Activated T-cell treated with anti-CD3 and anti-CD28 coated beads, Interleukin-2, amount 50 U/mL, for 1 hour (primary cell): ENCODE results near the gene STX7.

Experiments
- DNase-seq: peaks from one replicate; pipeline ENCODE4 v3.0.0-alpha.2; 2020

The STX7 gene

DNA sequence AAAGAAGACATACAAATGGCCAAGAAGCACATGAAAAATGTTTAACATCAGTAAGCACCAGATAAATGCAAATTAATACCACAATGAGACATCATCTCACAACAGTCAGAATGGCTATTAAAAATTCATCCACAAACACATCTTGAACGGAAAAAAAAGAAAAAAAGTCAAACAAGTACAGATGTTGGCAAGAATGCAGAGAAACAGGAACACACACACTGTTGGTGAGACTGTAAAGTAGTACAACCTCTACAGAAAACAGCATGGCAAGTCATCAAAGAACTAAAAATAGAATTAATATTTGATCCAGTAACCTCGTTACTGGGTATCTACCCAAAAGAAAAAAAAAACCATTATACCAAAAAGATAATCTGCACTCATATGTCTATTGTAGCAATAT, 6.5 kb downstream of the STX7 start:
- DNase-seq: no peak

DNA sequence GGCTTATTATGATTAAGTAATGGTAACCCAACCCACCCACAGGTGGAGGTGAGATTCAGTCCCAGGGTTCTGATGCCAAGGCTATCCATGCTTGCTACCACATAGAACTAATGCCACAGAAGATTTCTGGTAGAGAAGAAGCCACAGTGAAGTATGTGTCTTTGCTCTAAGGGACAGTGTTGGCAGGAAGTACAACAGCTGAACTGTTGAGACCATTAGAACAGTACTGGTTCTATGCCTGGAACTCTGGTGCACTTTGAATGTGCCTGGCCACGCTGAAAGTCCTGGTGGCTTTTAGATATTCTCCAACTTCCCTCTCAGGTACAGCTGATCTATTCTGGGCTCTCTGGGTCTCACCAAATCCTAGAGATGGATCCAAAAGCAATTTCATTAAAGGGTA, 7.8 kb downstream of the STX7 start:
- DNase-seq: no peak

DNA sequence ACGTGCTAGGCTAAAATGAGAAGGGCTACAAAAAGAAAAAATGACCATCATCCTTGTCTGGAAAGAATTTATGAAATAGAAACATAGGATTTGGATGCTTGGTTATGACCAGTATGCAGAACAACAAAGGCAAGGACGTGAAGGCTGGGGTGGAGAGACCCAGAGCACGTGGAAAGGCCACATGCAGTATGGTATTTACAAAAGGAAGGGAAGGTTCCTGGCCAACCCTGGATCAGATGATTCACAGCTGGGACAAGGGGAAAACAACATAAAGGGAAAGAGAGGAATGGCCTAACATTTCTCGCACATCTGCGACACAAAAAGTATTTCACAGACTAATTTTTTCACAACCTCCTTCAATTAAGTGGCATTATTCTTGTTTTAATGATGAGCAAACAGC, 8.2 kb downstream of the STX7 start:
- no peak for DNase-seq

DNA sequence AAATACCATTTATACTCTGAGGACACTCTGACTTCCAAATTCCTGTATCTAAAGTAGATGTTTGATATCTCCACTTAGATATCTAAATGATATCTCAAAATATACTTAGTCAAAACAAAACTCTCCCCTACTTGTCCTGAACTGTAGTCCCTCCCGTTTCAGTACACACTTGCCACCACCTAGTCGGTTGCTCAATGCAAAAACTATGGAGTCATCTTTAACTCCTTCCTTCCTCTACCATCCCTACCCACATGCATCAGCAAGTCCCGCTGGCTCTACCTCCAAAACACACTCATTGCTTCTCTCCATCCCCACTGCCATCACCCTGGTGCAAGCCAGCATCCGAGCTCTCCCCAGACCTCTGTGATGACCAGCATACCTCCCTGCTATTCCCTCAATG, 13.2 kb downstream of the STX7 start:
- no peak for DNase-seq

DNA sequence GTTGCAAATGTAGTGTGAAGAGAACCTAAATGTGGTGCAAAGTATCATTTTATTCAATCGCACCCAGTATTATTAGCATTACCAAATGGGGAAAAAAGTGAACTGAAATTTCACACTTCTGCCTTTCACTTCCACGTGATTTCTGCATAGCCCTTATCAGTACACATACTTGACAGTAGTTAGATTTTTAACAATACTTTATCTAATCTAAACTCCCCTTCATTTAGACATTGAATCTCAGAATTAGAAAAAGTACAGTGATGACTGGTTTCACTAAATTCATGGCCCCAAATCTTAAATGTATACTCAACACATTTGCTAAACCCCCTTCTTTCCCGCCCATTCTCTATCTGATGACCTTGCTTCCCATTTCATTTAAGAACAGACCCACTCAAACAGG, 14.3 kb downstream of the STX7 start:
- no peak for DNase-seq

DNA sequence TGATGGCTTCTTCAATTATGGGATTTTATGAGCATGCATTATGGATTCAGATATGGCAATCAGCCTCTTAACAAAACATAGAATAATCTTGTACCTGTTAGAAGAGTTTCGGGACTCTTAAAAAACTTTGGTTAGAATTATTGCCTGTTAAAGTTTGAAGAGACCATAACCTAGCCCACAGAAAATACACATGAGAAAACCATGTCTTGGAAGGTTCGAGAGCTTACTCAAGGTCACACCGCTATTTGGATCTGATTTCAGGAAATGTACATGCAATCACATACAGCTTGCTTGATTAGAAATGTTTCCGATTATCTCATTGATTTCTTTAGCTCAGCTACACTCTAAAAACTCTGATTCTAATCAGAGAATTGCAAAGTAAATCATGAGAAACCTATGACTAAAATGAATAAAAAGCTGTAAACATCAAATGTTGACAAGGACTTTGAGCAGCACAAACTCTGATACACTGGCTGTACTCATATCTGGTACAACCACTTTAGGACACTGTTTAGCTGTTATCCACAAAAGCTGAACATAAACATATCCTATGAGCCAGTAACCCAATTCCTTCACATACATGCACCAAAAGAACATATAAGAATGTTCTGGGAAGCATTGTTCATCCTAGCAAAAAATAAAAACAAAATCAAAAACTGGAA, 16.3 kb downstream of the STX7 start:
- no peak for DNase-seq

DNA sequence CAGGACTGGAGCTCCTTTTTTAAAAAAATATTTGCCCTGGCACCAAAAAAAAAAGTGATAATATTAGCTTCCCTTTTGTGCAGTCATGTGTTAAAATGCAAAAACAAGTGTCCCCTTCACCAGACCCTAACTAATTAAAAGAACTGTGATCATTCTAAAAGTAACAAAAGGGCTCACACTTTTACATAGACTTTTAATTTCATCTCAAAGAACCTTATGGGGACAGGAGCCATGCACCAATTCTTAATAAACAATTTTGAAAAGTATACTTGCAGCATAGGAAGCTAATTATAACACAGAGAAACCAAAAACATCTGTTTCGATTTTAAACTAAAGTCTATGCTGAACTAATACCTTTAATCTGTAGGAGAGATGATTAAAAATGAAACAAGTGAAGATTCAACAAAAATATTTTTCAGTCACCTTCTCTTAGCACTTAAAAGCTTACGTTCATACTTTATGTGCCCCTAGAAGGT, 17.3 kb downstream of the STX7 start:
- no peak for DNase-seq

DNA sequence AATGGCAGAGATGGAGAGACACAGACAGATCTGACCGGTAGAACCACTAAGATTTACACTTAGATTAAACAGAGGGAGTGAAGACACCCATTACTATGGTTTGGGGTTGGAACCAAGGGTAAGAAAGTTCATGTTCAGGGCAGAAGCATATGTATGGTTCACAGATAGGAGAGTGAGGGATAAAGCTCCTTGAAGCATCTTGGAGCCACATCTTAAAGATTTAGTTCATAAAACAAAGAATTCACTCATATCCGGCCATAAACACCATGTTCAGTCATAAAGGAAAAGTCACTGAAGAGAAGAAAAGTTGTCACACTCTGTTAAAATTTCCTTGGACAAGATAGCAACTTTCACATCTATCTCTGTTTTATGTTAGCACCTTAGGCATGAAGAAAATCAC, 18.0 kb downstream of the STX7 start:
- no peak for DNase-seq

DNA sequence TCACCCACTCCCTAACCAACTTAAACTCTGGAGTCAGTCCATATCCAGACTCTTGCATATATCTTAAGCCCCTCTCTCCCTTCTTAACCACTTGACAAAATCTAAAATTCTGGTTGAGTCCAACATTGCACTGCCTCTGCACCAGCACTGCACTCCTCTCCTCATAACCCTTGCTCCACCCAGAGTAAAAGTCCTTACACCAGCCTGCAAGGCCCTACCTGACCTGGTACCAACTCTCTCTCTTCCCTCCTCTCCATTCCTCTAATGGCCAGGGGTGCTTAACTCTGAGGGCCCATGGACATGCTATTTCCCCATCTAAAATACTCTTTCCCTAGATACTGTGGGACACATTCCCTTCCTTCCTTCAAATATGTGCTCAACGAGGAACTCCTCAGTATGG, 21.0 kb downstream of the STX7 start:
- DNase-seq: no peak

DNA sequence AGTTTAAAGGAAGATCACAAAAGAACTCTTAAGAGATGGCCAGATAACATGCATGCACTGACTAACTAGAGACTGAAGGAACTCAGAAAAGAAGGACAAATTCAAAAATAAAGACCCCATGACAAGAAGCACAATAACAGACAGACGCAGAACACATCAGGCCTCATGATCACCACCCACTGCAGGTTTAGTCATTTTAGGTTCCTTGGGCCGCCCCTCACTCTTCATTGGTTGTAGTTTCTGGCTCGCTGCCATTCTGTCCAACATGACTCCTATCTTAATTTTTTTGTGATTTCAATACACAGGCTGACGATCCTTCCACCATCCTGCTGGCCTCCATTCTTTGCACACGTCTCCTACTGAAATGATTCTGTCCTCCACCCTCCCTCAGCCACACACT, 21.6 kb downstream of the STX7 start:
- DNase-seq: no peak

DNA sequence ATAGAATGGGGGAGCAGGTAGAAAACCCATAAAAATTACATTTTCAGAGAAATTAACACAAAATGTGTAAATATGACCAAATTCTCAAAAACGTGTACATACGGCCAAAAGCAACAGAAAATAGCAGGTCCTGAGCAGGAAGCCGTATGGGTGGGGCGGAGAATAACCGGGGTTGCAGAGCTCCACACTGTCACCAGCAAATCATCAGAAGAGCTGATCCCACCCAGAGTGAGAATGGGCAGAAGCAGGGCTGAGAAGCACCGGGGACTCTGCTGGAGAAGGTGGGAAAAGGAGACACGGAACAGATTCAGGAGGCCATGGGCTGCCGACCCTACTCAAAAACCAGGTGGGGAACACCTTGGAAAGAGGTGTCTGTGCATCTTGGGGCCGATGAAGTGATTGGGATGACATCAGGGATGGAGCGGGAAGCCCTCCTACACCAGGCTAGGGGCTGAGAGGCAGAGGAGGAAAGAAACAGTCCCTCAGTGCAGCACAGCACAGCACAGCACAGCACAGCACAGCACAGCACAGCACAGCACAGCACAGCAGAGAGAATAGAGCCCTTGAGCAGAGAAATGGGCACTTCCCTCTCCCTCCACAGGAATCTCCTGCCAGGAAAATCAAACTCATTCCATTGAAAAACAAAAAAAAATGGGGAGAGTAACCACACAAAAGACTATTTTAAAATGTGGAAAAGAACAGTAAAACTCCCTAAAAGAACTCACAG, 22.3 kb downstream of the STX7 start:
- no peak for DNase-seq

DNA sequence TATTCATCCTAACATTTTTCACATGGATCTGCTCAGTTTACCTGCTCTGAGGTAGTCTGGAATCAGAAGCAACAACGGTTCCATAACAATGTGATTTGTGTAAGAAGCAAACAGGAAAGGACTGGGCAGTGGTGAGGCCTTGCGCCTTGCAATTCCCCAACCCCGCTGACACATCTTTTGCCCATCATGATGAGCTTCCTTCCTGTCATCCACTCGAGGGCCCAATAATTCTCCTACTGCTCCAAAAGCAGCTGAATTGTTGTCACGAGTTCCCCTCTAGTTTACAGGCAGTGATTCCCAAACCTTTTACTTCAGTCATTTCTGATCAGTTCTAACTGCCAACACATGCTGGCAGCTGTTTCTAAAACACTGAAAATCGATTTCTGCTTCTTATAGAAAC, 22.9 kb downstream of the STX7 start:
- DNase-seq: no peak

DNA sequence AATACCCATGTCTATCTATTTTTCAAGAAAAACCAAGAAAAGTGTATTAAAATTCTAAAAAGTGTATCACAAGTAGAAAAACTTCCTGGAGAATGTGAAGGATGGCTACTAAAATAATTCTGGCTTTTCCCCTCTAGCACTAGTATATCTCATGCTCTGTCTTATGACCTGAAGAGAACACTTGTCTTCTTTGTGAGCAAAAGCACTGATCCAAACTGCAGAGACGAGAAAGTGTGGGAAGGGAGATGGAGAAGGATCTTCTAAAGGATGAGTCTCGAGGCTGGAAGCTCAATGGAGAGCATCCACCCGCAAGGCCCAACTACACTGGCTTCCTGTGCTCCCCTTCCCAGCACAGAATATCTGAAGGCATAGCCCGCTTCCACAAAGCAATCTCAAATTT, 23.5 kb downstream of the STX7 start:
- DNase-seq: no peak

DNA sequence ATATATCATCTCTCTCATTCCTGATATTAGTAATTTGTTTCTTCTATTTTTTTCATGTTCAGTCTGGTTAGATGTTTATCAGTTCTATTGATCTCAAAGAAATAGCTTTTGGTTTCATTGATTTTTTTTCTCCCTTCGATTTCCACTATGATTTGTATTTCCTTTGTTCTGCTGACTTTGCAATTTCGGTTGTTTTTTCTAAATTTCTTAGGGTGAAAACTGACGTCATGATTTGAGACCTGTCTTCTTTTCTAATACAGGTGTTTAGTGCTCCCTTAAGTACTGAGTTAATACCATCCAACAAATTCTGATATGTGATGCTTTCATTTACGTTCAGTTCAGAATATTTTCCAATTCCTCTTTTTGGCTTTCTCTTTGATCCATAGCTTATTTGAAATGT, 25.2 kb downstream of the STX7 start:
- DNase-seq: no peak

DNA sequence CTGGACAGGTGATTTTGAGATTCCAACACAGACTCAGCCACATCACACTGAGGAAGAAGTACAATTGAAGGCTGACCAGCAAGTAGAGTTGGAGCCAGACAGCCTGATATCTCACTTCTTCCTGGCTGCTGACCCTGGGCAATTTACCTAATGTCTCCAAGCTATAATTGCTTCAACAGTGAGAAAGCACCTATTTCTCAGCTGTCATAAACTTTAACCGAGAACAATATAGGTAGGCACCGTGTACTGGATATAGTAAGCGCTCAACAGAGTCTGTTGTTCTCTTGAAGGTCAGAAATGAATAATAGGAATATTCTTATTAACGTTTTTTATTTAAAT, 28.3 kb downstream of the STX7 start:
- no peak for DNase-seq

DNA sequence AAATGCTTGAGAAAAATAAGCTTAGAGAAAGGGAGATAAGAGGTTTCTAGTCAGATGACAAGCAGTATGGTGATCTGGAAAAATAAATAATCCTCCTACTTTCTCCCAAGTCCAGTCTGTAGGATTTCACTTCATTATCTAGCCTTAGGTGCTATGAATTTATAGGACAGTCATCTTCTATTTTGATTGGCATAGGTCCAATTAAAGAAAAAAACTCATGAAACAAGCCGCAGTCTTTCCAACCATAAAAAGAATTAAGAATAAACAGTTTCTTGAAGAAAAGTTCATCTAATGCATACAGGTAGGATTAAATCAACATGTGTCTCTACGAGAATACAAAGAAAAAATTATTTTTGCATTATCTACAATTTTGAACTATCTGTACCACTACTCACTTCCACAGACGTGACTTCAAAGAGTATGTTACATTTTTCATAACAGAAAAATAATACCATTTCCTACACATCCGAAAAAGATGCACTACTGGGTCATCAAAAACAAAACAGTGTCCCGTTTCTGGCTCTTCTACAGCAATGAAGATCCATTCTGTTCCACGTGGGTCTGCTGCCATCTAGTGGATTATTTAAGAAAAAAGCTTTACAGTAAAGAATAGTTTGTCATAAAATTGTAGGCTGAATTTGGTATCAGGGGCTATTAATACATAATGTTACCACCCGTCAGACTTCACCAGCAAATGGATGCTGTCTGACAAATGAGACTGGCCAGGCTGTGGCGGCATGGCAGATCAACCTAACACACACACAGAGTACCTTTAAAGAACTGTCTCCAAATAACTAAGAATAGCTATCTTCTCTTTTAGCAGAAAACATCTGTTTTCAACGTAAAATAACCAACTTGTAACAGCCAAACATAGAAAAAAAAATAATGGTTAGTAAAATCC, 28.9 kb downstream of the STX7 start:
- DNase-seq: no peak

DNA sequence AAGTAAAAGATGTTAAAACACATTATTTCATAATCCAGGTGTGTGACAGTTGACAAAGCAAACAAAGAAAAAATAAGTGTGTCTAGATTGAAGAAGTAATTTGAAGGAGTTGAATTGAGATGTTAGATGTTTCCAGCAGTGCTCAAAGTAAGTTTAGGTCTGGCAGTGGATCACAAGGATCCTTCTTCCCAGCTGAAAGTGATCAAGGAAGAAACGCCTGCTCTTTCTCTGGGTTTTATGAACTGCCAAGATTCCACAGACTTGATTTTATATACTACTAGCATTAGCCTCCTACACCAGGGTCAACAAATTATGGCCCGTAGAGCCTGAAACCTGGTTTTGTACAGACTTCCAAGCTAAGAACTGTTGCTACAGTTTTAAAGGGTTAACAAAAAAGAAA, 30.3 kb downstream of the STX7 start:
- no peak for DNase-seq

DNA sequence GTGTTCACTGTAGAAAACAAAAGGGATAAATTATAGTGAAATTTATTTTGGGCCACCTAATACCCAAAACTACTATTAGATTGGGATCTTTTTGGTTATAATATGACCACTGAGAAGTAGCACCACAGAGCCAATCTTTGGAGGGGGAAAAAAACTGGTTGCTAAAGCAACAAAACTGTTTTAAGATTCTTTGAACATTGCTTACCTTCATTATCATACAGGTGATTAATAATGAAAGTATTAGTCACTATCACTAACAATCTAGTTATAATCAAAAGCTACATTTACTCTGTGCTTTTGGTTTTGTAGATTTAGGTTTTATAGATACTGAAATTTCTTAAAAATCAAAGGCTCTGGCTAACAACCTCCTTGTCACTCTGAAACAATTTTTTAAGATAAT, 31.7 kb downstream of the STX7 start:
- no peak for DNase-seq

DNA sequence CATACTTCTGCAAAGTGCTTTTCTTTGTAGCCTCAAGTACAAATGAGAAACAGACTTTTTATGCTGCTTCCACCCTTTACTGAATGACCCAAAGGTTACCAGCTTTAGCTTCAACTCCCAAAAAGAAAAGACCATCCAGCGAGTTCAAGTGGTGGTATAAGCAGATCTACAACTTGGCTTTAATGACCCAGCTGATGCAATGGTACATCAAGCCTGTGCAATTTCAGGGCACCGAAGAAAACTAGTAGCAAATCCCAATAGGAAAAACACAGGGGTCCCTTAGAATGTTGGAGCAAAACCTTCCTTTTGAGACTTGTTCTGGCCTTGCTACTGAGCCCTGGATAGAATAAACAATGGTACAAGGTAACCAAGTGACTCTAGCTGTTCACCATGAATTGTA, 33.8 kb downstream of the STX7 start:
- no peak for DNase-seq

DNA sequence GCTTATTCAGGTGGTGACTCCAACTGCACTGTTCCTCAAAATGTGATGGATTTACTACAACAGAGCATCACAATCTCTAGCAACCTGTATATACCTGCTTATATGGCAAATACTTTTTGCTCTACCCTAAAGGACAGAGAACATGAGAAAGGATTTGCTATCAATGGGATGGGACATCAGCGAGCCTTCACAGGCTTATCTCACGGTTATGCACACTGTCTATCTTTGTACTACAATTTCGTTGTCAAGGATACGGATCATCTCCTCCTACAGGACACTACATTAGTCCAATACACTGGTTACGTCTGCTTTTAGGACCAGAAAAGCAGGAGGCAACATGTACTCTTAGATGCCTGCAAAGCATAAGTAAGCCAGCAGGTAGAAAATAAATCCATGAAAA, 34.2 kb downstream of the STX7 start:
- DNase-seq: no peak

DNA sequence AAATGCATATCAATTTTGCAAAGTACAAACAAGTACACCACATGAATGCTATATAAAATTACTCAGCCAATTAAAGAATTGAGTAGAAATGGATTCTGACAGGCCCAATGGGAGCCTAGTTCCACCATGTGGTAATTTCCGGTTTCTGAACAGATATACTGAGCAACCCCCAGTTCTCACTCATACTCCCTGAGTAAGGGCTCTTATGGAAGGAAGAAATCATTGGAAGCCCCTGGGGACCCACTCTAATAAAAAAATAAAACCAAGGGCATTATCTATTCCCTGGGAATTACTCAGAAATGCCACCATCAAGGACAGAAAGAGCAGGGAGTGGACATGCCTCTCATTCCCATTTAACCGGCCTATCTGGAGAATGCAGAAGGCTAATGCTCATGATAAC, 34.6 kb downstream of the STX7 start:
- DNase-seq: no peak

DNA sequence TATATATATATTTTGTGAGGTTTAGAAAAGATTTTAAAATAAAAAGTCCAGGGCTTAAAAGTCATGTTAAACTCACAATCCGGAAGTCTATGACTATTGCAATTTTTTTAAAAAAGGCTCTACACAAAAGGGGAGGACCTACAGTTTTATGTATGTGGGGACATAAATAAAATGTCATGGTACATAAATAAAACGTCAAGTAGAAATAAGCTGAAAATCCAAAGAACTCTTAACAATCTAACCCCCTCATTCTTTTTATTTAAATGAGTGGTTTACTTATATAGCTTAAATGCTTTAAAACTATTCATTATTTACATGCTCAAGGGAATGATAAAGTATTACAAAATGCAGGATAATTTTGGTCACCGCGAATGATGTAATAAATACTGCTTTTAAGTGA, 36.2 kb downstream of the STX7 start:
- no peak for DNase-seq

DNA sequence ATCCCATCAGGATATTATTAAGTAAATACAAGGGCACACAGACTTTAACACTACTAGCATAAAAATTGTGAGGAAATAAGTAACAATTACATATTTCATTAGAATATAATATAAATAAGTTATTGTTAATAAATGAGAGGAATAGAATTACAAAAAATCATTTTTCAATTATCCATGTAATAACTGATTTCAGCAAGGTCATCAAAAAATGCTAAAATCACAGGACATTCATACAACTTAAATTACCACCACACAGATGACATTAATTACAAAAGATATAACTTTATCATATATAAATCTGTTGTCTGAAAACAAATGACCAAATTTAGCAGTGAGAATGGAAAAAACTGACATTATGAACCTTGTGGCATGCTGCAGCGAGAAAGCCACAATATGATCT, 37.0 kb downstream of the STX7 start:
- no peak for DNase-seq

DNA sequence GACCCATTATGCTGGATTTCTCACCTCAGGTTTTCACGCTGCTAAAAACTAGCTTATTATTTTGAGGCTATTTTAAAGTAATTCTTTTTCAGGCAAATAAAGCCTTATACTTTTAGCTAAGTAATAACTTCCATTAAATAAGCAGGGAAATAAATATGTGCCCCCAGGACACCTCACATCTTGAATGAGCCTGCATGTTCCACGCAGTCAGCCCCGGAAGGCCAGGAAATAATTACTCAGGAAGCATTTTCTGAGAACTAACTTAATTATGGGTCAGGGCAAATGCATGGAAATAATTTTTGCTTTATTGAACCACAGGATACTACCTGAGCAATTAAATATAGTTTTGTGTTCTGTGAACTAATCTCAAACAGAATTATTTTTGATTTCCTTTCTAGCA, 41.1 kb downstream of the STX7 start:
- no peak for DNase-seq
